G401.6 (cell line): ENCODE results near the gene ENPP1.
A peak's percentile ranks its signal among the peaks of the same experiment; 100 is the strongest.
"Not testable (repeated sequence)": the region's sequence is repeated elsewhere in the genome, so short reads cannot be mapped to it uniquely, and the experiment has no call there.

Experiments used
- FAIRE-seq: peaks from 2 replicates; lab custom pipeline; 2012; peaks lifted over from hg19 to GRCh38; lab: Jason Lieb, UNC

Gene ENPP1

GRCh38 chr6:131877999-131878789 lies 70.4 kb downstream of the ENPP1 start:
- FAIRE-seq, result no peak

GRCh38 chr6:131883016-131883415 lies 75.2 kb downstream of the ENPP1 start:
- FAIRE-seq, result no peak

DNA sequence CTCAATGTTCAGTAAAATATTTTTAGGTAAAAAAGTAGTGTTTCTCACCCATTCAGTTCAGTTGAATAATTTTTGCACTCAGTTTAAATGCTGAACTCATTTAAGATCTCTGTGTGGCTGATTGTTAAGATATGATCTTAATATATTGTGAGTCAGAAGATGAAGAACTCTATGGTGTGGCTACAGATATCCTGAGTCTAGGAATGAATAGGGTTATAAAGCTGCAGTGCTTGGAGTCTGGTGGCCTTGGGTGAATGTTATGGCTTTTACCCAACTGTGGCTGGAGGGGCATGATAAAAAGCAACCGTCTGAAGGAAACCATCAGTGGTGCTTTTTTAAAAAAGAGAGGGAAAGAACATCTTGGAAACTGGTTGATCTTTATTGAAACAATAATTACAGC lies 77.4 kb downstream of the ENPP1 start:
- no peak for FAIRE-seq

- FAIRE-seq, result no peak
Observed at GRCh38 chr6:131886517-131886916, 78.7 kb downstream of the ENPP1 start.

DNA sequence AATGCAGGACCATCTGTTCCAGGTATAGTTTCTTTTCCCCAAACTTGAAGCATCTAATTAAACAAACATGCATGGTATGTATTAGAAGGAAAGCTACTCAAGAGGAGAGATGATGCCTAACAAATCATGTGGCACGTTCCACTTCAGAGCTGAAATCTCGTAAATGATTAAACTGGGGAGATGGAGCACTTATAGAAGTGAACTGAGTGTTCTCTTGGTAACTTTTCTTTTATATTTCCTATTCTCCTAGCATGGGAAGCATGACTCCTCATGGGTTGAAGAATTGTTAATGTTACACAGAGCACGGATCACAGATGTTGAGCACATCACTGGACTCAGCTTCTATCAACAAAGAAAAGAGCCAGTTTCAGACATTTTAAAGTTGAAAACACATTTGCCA lies 82.3 kb downstream of the ENPP1 start:
- FAIRE-seq, result no peak

DNA sequence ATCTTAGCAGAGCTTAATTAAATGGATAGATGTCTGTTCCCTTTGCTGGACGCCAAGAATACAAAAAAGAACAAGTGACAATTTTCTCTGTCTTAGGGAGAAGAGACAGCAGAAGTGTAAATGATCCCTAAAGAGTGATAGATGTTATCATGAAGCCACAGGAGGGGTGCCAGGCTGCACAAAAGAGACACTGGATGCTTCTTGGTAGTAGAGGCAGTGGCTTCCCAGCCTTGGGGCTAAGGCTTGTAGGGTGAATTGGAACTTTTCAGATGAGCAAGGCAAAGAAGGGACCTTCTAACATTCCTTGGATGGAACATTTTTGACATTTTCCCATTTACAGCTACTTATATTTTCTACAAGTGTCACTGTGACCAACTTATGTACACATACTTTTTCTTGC lies 85.4 kb downstream of the ENPP1 start:
- FAIRE-seq, result no peak

GRCh38 chr6:131894493-131895424 lies 86.9 kb downstream of the ENPP1 start:
- FAIRE-seq, result no peak

DNA sequence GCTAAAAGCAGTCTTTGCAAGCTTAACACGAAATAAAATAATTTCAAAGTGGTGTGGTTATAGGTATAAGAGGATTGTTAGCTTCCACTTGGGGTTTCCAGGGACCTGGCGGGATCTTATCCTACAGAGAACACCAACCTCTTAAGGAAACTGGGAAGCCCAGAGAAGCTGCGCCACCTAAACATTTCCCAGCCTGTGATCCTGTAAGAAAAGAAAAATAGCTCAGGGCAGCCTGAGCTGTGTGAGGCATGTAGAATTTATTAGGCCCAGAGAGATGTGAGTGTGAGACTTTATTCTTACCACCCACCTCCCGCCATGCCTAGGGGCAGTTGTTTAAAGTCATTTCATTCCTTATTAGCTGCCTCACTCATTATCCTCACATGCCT lies 89.2 kb downstream of the ENPP1 start:
- FAIRE-seq, result no peak

- no peak for FAIRE-seq
Observed at GRCh38 chr6:131897621-131898020, 89.8 kb downstream of the ENPP1 start.

DNA sequence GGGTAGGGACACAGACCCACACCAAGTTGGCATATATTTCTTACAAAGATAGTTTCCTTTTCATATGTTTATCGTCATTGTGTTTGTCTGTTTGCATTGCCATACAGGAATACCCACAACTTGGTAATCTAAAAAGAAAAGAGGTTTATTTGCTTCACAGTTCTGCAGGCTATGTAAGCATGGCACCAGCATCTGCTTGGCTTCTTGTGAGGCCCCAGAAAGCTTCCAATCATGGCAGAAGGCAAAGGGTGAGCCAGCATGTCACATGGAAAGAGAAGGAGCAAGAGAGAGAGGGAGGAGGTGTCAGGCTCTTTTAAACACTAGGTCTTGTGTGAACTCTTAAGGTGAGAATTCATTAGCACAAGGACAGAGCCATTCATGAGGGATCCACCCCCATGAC lies 90.9 kb downstream of the ENPP1 start:
- FAIRE-seq, result no peak

DNA sequence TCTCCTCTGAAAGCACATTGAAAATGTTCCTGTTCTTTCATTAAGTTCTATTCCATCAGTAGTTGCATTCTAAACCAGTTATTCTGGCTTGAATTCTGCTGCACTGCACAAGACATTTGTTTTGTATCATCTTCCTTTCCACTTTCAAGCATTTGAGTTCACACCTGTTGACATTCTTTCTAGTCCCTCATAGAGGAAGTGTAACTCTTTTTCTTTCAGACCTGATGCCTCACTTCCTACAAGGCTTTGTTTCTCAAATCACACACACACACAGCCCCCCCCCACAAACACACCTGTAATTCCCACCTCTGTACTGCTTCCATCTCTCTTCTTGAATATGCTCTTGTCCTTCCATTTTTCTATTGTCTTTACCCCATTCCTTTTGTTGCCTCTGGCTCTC lies 92.4 kb downstream of the ENPP1 start:
- no peak for FAIRE-seq

- FAIRE-seq, result not testable (repeated sequence)
Observed at GRCh38 chr6:131901326-131901873, 93.6 kb downstream of the ENPP1 start.

- not testable (repeated sequence) for FAIRE-seq
Observed at GRCh38 chr6:131903734-131904133, 95.9 kb downstream of the ENPP1 start.

- not testable (repeated sequence) for FAIRE-seq
Observed at GRCh38 chr6:131908787-131909186, 101.0 kb downstream of the ENPP1 start.

- FAIRE-seq, result peak; percentile 95
Observed at GRCh38 chr6:131909408-131910218, 101.8 kb downstream of the ENPP1 start.

- FAIRE-seq, result no peak
Observed at GRCh38 chr6:131910219-131910589, 102.4 kb downstream of the ENPP1 start.

DNA sequence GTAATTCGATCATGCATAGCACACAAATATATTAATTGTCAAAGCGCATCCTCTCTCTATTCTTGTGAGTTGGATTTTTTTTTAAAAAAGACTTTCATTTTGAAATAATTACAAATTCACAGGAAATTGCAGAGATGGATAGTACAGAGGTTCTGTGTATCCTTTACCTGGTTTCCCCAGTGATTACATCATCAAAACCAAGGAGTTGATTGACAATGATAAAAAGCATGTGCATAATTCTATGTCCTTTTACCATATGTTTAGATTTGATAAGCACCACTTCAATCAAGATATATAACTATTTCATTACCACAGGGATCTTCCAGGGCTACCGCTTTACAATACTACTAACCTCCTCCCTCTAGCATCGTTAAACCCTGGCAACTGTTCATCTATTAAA lies 103.1 kb downstream of the ENPP1 start:
- FAIRE-seq, result no peak

DNA sequence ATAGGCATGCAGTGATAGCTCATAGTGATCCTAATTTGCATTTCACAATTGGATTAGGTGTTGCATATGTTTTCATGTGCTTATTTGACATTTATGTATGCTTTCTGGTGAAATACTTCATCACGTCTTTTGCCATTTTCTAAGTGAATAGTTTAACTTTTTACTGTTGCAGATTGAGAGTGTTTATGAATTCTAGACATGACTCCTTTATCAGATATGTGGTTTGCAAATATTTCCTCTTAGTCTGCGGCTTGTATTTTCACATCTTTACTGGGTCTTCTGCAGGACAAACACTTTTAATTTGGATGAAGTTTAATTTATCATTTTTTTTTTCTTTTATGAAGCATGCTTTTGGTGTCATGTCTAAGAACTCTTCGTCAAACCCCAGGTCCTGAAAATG lies 104.1 kb downstream of the ENPP1 start:
- FAIRE-seq, result no peak

GRCh38 chr6:131914234-131914633 lies 106.4 kb downstream of the ENPP1 start:
- FAIRE-seq, result no peak

DNA sequence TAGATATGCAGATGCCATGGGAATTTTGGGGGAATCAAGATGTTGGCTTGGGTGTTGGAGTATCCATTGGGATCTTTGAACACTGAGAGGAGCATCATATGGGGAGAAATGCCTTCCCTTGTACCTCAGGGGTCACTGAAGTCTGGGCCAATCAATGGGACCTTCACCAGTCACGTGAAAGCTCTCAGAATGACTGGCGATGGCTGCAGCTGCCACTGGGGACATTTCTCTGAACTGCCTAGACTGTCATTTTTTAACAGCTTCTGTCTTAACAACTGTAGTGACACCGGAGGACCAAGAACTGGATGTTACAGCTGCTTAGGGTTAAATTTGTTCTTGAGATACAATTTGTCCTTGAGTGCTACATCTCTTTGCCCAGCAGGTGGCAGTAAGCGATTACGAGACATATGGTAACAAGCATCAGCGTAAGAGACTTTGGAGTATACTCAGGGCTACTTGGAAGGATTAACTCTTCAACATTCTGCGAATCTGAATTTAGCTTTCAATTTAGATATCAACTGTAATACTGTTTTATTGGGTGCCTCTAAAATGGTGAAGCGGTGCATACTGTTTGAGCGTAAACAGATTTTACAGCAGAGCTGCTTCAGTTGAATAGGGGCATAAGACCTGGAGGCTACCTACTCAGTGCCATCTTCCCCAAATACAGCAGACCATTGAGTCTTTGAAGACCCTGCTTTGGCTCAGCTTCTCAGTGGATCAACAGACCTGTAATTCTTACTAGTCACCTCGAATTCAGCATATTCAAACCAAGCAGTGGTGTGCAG lies 107.3 kb downstream of the ENPP1 start:
- FAIRE-seq, result peak; percentile 86

- FAIRE-seq, result not testable (repeated sequence)
Observed at GRCh38 chr6:131916091-131916796, 108.4 kb downstream of the ENPP1 start.
